ENCODE results near the gene EFCAB12.
"Not testable (repeated sequence)": the region's sequence is repeated elsewhere in the genome, so short reads cannot be mapped to it uniquely, and the experiment has no call there.

The EFCAB12 gene

DNA sequence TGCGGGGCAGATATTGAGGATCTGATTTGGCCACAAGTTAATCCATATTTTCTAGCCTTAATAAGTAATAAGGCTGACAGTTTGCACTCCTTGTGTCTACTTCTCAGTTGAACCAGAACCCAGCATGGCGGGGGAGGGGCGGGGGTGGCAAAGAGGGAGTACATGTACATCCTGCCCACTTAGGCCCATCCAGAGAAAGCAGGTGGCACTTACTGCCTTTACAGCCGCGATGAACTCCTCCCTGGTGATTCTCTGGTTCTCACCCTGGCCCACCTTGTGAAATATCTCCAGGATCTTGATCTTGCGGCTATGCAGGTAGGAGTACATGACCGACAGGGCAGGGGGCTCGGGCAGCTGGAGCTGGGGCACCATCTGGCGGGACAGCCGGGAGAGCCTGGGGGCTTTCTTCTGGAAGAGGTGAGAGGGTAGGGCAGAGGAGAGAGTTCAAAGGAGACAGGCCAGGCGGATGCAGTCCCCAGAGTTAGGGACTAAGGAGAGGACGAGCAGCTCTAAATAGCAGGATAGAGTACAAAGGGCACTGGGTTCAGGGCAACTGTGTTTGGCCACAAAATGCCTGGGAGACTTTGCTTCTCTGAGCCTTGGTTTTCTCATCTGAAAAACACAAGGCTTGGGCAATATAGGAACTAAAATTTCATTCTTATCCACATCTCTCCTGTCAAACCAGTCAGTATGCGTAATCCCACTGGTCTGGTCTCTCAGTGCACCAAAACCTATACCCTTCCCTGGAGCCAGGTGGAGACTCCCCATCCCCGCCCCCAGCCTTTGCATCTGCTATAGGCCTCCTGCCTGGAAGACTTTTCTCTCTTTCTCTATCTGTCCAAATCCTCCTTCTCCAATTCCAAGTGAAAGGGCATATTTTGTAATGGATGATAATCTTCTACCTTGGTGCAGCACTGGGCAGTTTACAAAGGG is 10.1 kb downstream of the EFCAB12 start:
- DNase-seq: peak; percentile 1

DNA sequence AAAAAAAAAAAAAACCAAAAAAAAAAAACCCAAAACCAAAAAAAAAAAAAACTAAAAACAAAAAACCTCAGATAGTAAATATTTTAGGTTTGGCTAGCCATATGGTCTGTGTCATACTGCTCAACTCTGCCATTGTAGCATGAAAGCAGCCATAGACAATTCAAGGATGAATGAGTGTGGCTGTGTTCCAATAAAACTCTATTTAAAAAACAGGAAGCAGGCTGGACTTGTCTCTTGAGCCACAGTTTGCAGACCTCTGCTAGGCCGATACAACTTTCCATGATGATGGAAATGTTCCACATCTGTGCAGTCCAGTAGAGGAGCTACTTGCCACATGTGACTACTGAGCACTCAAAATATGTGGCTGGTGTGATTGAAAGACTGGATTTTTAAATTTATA is 11.1 kb downstream of the EFCAB12 start:
- peak; percentile 3 for DNase-seq

DNA sequence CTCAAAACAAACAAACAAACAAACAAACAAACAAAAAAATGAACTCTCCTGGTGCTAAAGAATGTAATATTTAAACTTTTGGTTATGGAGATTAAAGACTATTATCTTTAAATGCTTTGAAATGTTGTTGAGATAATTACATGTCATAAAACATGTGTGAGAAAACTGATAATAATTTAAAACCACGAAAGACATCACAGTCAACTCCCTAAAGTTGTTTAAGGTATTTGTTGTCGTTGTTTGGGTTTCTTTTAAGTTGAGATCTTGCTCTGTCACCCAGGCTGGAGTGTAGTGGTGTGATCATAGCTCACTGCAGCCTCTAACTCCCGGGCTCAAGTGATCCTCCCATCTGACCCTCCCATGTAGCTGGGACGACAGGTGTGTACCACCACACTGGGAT is 12.0 kb downstream of the EFCAB12 start:
- no peak for DNase-seq

DNA sequence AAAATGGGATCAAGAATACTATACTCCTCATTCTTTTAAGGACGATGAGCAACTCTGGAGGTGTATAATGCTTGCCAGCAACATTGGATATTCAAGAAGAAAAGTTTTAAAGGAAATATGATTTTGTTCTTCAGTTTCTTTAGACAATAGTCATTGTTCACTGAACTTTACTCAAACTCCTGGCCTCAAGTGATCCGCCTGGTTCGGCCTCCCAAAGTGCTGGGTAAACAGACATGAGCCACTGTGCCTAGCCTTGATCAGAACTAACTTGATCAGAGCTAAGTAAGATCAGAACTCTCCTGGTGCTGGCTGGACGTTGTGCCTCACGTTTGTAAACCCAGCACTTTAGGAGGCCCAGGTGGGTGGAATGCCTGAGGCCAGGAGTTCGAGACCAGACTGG is 12.6 kb downstream of the EFCAB12 start:
- no peak for DNase-seq

DNA sequence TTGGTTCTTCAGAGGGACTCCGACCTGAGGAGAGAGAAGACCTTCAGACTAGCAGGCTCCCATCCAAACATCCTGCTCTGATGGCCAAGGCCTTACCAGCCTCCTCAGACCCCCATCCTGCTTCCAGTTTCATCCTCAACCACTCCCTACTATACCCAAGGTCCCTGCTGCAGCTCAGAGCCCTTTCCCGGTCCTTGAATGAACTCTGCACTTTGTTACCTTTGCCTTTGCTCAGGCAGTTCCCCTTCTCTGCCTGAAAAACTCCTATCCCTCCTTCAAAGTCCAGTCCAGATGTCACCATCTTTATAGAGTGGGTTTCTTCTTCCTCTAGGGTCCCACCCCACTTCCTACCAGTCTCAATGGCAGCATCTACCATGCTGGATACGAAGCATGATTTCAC is 13.1 kb downstream of the EFCAB12 start:
- no peak for DNase-seq

DNA sequence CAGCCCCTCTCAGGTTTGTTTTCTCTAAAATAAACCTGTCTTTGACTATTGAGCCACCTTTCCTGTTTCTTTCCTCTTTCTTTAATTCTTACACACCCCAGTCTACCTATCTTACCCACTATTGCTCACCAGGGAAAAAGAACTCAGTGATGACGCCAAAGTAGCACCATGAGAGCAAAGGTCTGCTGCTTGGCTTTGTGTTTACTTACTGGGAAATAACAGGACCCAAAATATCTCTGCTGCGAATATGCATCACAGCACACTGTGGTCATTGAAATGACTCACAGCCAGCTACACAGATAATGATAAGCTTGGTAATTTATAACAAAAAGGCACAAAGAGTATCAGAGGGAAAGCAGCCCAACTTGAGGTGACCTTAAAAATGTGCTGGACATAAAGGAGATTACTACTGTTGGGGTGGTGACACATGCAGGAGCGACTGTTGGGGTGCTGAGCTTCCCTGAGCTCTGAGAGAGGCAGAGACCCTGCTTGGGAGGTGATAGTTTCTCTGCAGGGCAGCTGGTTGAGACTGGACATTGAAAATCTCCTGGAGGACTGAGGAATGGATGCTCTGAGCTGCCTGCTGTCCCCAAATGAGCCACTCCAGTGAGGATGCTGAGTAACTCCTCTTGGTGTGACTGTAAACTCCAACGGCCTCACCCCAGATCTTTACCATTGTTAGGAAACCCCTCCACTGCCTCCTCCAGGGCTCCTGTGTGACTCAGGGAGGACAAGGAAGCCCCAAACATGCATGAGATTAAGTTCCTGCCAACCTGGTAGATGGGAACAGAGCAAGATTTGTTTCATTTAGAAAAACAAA is 14.5 kb downstream of the EFCAB12 start:
- DNase-seq: no peak

DNA sequence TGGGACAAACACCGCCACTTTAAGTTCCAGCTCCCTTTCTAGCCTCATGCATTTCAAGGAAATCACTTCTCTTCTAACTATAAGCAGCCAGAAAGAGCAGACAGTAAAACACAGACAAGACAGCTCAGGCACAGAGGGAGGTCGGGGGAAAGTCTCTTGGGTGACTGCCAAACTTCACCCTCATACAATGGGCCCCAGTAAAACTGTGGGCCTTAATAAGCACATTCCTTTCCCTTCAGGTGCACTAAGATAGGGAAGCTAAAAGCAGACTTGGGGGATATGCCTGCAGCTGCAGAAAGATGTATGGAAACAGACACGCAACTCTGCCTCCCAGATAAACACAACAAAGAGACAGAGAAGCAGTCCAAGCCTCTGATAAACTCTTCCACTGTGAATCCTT is 15.2 kb downstream of the EFCAB12 start:
- DNase-seq: not testable (repeated sequence)

DNA sequence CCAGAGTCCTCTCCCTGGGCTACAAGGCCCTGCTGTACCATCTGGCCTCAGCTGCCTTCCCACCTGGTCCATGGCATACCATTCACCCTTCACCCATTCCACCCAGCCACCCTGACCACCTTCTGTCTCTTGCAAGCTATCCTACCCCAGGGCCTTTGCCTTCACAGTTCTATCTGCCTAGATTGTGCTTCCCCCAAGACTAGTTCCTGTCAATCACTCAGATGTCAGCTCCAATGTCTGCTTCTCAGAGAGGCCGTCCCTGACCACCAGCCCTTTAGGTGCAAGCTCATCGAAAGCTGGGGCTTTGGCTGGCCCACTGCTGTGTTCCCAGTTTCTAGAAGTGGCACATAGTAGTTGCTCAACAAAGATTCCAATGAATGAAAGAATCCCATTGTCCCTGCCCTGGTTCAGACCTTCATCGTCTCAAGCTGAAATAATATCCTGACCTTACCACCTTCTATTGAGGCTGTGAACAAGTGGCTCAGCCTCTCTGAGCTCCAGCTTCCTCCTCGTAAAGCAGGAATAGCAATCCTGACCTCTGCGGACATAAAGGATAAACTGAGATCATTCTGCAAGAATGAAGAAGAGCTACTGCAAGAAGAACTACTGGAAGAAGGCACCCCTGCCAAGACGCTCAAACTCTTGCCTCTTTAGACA is 15.8 kb downstream of the EFCAB12 start:
- no peak for DNase-seq

DNA sequence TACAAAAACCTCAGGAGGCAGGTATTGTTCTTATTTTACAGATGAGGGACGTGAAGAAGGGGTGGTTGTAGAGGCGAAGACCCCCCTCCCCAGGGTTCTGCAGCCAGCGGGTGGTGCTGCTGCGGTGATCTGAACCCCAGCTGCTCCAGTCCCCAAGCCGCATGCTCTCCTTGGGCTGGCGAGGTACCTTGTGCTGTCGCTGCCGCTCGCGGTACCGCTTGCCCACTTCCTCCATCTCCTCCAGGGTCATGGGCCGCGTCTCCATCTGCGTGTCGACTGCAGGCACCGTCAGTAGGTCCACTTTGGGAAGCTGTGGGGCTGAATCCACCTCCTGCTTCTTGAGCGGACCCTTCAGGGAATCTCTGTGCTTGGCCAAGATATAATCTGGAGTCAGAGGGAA is 17.5 kb downstream of the EFCAB12 start:
- DNase-seq: no peak

DNA sequence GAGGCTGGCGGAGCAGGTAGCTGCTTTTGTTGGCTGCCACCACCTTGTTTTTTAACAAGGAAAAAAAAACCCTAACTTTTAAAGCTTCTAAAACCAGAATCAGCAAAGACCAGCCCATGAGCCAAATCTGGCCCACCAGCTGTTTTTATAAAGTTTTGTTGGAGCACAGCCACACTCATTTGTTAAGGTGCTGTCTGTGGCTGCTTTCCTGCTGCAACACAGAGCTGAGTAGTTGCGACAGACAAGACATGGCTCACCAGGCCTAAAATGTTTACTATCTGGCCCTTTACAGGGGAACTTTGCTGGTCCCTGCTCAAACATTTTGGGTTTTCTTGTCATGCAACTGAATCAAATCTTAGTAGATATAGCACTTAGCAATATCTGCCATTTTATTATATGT is 18.9 kb downstream of the EFCAB12 start:
- DNase-seq: no peak

DNA sequence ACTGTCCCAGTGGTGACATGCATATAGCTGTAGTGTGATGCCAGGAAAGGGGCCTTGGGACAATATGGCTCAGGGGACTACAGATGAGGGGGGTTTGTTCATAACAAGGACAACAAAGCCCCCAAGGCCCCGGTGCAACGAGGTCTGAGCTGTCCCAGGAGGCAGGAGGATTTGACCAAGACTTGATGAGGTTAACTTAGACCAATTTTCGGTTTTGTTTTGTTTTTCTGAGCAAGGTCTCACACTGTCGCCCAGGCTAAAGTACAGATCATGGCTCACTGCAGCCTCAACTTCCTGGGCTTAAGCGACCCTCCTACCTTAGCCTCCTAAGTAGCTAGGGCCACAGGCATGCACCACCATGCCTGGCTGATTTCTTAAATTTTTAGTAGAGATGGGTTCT is 23.8 kb downstream of the EFCAB12 start:
- DNase-seq: no peak

DNA sequence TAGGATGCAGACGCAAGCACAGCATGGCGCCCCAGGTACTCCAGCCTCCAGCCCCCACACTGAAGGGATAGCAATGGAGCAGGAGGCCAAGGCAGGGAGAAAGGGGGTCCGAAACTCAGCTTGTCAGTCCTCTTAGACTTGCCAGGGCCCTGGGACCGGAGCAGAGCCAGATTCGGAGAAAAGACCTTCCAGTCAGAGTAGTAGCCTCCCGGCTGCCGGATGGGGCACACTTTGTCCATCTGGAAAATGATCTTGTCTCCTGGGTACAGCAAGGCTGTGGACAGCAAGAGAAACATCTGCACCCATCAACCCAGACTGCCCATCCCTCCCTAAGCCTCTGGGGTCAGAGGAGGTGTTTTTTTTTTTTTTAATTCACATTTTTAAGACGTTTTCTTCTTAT is 24.3 kb downstream of the EFCAB12 start:
- DNase-seq: no peak

DNA sequence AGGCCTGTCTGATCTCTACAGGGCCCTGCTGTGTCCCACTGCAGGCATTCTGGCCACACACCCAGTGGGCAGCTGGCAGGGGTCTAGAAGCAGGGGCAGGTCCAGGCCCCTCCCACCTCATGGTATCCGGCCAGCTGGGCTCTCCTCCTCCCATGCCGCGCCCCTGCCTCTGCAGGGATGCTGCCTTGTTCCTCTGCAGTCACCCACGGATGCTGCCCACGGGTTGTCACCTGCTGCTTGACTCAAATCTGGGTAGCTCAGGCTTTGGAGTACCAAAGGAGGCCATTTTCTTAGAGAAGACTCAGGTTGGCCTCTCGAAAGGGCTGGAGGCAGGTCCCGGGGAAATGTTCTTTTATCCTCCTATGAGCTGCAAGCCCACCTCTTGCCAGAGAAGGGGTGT is 25.0 kb downstream of the EFCAB12 start:
- no peak for DNase-seq

DNA sequence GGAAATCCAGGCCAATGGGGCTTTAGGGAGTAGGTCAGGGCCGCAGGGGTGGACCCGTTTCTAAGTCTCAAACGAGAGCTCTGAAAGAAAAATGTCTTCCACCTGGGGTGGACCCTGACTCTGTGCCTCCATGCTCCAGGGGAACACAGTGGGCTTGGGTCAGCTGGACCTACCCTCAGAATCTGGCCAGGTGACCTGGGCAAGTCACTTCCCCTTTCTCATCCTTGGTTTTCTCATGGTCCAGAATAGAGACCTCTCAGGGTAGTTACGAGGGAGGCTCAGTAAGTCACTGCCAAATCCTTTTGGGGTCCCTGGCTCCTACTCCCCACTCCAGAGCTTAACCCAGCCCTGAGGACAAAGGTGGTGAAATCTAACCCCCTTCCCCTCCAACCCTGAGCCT is 25.8 kb downstream of the EFCAB12 start:
- DNase-seq: no peak

DNA sequence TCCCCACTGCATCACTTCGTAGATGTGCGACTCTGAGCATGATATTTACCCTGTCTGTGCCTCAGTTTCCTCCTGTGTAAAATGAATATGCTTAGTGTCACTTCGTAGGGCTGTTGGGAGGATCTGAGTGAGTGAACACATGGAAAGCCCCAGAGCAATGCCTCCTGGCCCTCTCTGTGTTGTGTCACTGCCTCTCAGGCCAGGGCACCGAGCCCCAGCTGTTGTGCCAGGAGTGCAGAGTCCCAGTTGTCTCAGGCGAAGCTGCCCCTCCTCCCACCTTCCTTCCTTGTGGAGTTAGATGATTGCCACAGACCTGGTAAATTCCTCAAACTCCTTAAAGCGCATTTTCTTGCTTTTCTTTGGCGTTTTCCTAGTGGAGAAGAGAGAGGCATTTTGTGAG is 26.2 kb downstream of the EFCAB12 start:
- no peak for DNase-seq

DNA sequence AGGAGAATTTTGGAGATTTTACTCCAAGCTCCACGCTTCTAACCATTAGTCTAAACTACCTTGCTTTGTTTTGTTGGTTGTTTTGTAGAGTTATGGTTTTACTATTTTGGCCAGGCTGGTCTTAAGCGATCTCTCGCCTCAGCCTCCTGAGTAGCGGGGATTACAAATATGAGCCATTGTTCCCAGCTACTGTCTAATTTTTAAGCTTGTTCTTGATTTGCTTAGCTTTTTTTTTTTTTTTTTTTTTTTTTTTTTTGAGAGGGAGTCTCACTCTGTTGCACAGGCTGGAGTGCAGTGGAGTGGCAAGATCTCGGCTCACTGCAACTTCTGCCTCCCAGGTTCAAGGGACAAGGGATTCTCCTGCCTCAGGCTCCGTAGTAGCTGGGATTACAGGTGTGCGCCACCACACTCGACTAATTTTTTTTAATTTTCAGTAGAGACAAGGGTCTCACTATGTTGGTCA is 28.5 kb downstream of the EFCAB12 start:
- no peak for DNase-seq

DNA sequence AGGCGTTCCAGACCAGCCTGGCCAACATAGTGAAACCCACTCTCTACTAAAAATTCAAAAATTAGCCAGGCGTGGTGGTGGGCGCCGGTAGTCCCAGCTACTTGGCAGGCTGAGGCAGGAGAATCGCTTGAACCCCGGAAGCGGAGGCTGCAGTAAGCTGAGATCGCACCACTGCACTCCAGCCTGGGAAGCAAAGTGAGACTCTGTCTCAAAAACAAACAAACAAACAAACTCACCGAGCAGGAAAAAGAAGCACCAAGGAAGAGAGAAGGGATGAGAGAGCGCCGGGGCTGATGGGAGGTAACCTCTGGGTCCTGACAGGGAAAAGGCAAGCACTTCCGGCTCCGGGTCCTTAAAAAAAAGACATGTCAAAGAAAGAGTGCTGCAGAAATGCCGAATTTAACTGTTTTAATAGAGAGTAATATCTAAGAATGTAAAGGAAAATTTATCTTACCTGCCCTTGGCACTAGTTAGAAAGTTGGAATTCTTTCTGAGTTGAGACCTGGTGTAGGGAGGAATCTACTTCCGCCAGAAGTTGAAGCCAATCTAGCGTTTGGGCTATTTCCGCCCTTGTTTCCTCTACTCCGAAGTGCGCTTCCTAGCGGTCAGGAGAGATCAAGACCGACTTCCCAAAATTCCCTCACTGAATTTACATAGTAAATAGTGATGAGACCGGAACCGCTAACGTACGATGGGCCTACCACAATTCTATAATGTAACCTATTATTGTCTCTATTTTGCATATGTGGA is 29.1 kb downstream of the EFCAB12 start:
- DNase-seq: peak; percentile 93

DNA sequence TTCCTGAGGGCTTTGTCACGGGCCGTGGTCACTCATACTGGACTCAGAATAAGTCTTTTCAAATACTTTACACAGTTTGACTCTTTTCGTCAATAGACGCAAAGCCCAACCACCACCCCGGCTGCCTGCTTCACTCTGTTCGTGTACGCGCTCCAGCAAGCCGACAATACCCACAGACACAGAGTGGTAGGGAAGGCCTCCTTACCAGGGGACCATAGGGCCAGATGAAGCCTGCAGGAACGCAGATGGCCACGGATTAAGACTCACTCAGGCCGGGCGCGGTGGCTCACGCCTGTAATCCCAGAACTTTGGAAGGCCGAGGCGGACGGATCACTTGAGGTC is 29.7 kb downstream of the EFCAB12 start:
- no peak for DNase-seq

DNA sequence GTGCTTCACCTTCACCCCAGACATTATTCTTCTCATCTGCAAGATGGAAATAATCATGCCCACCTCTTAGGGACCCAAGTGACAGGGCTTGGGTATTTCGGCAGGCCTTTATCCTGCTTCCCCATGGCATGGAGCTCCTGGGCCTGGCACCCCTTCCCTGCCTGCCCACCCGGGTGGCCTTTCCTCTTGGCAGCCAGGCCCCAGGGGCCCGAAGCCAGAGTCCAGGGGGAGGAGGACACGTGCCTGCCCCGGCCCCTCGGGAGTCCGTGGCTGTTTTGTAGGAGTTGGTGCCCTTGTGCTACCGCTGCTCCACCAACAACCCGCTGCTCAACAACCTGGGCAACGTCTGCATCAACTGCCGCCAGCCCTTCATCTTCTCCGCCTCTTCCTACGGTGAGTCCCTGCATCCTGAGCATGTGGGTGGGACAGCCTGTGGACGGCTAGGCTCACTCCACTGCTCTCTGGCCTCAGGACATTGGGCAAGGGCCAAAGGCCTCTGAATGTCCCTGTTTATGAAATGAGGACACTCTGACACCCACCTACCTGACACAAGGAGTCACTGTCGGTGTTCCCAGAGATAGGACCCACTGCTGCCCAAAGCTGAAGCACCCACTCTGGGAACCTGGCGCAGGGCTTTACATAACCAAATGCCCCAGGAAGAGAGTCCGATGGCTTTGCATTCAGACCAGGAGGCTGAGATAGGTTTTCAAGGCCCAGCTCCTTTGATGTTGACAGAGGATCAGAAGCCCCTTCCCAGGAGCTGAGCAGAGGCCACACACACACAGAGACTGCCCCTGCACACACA is 34.5 kb downstream of the EFCAB12 start:
- DNase-seq: not testable (repeated sequence)

DNA sequence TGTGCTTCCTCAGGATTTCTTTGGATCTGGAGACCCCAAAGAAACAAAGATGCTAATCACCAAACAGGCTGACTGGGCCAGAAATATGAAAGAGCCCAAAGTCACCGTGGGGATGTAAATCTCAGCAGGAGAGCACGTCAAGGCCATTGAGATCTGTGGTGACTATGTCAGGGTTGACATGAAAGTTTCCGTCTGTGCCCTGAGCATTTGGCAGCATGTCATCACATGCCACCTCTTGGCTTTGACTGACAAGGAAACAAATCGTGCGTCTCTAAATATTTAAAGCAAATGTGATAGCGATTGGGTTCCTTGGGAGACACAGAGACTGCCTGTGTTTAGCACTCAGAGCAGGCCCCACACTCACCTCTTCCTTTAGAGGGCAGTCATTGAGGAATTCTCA is 35.2 kb downstream of the EFCAB12 start:
- no peak for DNase-seq

DNA sequence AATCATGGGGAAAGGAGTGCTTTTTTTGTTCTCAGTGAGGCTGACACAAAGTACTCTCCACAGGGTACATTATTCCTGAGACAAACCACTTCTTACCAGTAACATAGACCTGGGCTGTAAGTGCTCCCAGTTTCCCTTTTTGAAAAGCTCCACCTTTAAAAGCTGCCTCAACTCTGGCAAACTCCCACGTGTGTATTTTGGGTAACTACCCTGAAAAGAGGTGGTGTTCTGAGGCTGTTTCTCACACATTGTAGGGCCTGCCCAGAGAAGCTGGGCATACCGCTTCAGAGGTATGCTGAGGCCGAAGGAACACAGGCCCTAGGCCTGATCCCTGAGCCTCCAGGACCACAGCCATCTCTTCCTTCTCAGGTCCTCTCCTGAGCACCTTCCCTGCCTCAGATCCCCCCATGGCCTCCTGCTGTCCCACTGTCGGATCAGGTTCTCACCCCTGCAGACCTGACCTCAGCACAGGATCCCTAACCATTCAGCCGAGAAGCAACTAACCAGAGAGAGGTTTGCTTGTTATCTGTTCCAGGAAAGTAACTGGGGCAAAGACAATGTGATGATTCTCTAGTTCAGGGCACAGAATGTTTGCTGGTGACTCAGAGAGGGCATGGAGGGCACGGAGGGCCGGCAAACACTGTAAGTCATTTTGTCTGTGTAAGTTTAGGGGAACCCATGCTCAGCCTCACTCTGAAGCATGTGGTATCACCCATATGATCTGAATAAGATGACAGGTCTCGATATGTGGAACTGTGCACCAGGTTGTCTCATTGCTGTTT is 36.1 kb downstream of the EFCAB12 start:
- DNase-seq: not testable (repeated sequence)

All from NCI-H69 (cell line).